Stimulated activated CD4-positive, alpha-beta T cell treated with anti-CD3 and anti-CD28 coated beads, Interleukin-2, amount 100 ng/mL, for 48 hours (primary cell): ENCODE results near the gene PEX16.

Experiments
- DNase-seq, 2 donors: peaks; one replicate each; pipeline ENCODE4 v3.0.0-alpha.2; 2020

The PEX16 gene

DNA sequence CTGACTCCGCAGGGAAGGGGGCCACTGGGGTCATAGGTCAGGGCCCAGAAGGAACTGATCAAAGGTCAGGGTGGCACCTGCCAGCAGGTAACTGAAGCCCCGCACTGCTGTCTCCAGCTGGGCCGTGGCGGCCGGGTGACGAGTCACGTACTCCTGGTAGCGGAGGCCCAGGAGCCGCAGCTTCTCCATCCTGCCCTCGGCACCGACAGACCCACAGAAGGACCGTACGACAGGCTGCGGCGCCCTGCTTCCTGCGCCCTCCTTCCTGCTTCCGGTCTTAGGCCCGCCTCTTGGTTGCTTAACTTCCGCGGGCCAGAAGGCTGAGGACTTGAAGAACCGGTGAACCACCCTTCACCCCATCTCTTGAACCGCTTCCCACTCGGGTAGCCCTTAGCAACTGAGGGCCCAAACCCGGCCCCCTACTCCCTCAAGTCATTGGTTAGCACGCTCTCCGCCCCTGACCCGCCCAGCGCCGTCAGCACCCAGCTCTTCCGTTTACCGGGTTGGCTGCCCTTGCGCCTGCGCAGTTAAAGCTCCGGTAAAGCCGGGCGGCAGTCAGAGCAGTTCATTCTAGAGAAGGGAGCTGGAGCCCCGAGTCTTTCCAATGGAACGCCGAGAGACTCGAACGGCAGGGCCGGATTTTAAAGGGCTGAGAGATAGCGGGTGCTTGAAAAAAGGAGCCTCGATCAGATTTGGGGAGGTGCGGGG is at the start of gene PEX16:
PEX16 (minus strand) TSS at position 255 of the 708 bp plus-strand sequence; CDS start at position 189, 66 bp downstream.
- peak; percentile 81 to 89 for DNase-seq

DNA sequence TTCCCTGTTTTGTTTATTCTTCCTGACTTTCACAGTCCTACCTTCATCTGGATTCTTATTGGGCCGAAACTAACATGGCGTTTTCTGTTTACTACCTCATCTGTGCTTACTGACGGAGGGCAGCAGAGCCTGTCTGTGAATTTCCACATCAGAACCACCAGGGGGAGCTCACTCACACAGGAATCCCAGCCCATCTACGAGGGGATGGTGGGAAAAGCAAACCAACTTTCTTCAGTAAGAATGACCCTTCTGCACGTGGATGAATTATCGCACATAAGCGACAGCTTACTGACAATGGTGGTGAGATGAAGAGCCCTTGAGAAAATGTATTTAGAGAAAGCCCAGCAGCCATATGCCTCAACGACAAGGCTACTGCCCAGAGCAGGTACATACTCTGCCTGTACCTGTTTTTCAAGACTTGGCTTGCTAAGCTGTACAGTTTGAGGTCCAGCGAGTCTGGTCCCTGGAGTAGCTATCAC is 47.3 kb upstream of the PEX16 start:
- DNase-seq = peak; percentile 35 to 44

DNA sequence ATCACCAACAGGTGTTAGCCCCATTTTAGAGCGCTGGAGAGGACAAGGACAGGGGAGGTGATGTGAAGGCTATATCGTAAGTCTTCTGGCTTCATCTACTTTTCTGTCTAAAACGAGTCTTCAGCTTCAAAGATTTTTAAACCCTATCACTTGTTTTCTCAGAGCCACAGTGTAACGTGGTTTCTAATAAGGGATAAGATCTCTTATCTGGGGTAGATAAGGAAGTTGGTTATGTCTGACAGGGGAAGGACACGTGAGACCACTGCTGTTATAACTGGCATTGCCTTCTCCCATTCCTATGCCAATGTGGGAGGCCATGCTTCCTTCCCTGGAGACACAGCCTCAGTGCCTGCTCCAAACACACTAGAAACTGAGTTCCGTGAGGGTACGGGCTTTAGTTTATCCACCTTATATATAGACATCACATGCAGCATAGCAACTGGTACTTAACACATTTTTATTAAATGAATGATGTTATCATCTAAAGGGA is 44.1 kb upstream of the PEX16 start:
- no peak for DNase-seq

- DNase-seq = no peak
These were observed 42.9 kb upstream of the PEX16 start for GRCh38 chr11:45960387-45961095.

DNA sequence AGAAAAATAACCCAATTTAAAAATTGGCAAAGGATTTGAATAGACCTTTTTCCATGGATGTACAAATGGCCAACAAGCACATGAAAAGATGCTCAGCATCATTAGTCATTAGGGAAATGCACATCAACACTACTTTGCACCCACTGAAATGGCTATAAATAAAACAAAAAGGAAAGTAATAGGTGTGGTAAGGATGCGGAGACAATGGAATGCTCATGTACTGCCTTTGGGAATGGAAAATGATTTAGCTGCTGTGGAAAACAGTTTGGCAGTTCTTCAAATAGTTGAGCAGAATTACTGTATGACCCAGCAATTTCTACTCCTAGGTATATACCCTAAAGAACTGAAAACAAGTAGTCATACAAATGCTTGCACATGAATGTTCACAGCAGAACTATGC is 42.2 kb upstream of the PEX16 start:
- no peak for DNase-seq

DNA sequence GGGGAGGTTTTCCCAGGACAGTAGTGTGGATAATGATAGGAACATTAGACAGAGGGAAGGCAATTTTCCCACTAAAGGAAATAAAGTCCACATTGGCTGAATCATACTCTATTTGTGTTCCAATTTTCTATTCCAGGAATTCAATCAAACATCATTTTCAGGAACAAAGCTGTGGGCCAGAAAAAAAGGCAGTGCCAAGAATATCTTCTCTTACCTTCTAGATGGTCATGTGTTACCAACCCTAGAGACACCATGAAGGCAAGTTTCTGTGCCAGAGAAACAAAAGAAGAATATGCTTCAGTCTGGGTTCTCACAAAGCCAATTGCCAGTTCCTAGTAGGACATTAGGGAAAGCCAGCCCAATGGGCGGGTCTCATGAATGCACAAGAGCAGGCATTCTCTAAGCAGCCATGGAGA is 32.3 kb upstream of the PEX16 start:
- DNase-seq = no peak

DNA sequence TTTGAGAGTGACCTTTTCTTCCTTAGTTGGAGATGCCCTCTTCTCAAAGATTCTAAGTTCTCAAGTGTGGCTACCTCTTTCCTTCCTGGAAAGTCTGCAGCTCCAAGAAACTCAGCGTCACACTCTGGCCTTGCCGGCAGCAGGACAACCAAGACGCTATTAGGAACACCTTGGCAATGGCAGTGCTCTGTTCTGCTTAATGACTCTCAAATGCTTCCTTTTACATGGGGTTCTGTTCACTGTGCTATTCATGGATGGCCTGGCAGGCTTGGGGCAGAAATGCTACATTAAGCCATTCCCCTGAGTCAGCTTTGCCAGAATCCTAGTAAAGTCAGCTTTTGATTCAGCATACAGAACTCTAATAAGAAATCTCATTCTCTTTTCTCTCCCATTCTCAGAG is 30.7 kb upstream of the PEX16 start:
- no peak for DNase-seq

DNA sequence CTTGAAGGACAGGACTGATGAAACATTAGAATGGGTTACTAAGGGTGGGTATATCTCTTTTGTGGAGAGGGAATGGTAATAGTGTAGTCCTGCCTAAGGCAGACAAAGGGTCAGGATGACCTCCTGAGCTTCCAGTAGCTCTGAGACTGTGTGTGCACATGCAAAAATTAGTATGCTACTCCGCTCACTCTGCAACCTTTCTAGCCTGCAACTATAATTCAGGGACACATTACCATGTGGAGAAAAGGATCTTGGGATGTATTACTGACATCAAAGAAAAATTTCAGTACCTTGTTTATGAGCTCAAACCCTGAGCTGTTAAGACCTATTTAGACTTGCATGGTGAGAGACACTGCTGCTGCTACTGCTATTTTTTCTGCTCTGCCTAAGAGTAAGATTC is 30.2 kb upstream of the PEX16 start:
- DNase-seq = no peak

DNA sequence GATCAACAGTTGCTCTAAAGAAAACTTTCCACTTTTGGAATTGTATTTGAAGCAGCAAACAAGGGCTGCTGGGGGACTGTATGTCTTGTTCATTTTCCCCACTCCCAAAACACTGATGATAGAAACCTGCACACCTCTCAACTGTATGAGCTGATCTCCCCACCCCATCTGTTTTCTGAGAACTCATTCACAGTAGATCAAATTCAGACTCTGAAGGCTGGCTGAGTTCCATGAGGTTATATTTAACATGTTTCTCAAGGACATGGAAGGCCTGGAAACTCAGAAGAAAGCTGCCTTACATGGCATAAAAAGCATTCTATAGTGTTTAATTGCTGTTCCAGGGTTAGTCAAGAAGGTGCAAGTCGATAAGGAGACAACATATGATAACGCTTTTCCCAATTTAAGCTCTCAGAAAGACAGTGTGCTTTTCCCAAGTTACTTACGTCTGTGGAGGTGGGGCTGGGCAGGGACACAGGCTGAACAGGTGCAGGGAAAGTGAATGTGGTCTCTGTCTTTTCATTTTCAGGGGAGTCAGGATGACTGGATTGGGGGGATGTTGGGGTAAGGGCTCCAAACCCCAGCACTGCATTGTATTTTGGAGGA is 27.8 kb upstream of the PEX16 start:
- DNase-seq = no peak

DNA sequence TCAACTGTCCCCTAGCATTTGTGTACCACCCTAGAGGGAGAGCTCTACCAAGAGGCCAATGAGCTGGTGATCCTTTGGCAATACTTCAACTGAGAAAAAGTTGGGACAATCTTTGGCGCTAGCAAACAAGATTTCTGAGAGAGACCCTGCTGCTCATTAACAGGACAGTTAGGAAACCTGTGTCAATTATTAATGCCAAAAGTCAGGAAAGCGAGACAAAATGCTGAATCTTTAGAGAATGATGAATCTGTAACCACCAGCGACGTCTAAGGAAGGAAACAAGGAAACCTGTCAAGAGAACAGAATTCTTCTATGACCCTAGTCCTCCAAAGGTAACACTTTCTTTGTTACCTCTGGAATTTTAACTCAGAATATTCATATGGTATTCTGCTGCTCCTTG is 24.7 kb upstream of the PEX16 start:
- DNase-seq = no peak

DNA sequence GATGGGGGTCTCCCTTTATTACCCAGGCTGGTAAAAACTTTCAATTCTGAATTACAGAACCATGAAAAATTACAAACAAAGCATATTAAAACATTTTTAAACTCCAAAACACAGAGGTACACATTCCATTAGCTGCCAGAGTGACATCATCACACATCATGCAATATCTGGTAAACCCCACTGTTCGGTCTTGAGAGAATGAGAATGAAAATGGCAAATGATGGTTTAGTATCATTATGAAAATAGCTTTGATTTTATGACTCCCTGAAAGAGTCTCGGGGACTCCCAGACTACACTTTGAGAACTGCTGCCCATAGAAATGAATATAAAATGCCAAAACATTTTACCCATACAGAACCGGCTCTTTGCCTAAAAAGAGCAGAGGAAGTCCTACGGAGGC is 23.6 kb upstream of the PEX16 start:
- DNase-seq = no peak

DNA sequence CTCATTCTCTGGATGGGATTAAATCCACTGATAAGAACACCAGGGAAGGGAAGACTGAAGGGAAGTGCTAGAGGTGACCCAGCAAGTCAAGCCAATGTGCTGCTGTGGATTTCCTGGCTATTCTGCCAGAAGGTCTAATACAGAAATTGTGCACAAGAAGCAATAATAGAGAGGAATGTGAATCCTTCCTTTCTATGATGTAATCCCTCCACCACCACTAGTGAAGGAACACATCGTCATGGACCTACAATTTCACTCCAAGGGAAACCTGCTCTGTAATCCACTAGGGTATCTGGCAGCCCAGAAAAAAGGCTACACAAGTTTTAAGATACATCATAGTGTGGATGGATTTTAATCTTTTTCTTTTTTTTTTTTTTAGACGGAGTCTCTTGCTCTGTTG is 22.2 kb upstream of the PEX16 start:
- no peak for DNase-seq

GRCh38 chr11:45937916-45938315 is 20.2 kb upstream of the PEX16 start:
- DNase-seq = no peak

DNA sequence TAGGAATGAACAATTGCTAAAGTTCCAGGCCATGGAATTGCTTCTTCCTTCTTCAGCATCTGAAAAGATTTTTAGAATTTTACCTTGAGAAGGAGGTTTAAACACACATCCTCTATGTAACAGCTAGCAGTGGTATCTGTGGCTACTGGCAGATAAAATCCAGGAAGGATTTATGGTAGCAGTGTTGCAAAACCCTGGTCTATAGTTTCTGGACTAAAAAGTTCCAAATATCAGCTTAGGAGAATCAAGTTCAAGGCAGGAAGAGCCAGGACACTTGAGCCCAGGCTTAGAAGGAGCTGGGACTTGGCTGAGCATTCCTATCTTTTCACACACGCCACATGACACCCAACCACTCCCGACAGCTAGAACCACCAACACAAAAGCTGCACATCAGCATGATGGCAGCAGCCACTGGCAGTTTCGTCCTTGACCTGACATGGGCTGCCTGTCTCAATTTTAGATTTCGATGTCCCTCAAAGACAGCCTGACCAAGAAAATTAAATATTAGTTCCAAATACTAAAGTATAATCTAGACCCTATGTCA is 18.9 kb upstream of the PEX16 start:
- no peak for DNase-seq

DNA sequence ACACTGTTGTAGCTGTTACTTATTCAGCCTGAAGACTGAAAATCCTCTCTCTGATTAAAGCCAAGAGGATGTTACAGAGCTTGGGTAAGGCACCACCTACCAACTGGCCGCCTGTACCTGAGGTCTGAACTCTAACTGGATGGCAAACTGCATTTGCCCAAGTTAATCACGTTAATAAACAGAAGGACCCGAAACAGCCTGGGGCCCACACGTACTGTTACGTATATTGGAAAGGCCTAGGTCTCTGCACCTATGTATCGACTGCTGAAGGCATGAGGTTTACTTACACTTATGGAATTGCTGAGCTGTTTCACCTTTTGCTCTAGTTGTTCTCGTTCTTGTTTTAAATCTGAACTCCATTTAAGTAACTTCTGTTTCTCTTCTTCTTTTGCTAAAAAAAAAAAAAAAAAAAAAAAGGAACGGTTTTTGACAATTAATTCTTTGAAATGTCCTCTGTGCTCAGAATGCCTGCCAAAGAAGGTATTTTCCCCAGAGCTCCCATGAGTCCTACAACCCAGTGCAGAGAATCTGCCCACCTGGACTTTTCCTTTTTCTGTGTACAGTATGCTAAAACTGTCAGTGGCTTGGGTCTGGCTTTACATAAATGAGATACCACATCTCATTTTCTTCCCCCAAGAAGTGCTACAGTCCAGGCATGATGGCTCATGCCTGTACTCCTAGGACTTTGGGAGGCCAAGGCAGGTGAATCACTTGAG is 17.8 kb upstream of the PEX16 start:
- DNase-seq = no peak

- no peak for DNase-seq
These were observed 17.1 kb upstream of the PEX16 start for GRCh38 chr11:45934580-45935318.

DNA sequence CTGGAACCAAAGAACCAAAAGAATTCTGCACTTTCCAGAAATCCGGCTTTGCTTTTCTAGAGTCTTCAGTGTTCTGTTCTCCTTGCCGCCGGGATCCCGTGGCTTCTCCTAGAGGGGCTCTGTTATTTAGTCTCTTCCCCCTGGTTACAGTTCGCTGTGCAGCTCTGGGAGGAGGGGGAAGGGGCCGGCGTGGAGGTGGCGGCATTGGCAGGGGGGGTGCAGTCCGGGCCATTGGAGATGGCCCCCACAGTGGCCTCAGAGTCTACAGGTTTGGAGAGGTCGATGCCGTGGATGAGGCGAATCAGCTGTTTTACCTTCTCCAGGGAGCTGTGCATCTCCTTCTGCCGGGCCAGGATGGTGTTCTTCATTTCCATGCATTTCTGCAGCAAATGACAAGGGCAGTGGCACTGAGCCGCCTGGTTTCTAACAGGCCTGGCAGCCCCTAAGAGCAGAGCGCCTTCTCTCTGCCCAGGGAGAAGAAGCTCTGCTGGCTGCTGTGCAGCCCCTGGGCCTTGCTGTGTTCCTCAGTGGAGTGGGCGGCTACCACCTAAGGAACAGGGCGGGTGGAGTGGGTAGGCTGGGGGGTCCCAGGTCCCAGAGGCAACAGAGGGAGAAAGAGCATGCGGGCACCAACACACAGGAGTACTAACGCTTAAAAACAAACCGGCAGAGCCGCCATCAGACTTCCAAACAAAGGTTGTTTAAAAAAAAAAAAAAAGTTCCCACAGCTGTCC is 16.3 kb upstream of the PEX16 start:
- DNase-seq = no peak

- DNase-seq = no peak
These were observed 15.6 kb upstream of the PEX16 start for GRCh38 chr11:45933131-45933831.

- no peak for DNase-seq
These were observed 14.5 kb upstream of the PEX16 start for GRCh38 chr11:45932217-45932616.

DNA sequence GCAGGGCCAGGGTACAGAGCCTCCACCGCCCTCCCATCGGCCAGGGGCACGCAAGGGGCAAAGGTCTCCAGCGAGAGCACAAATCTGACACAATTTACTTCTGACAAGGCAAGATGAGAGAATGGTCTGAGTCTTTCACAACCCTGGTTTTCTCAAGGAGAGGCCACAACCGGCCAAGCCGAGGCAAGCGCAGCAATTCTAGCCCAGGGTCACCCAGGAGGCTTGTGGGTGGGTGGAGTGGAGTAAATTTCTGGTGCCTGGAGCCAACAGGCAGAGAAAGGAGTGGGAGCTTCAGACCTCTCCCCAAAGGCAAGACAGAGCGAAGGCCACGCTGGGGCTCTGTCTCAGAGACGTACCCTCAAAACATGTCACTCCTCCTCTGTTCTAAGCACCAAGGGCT is 14.1 kb upstream of the PEX16 start:
- no peak for DNase-seq
